ENCODE data around the gene DOCK2. TPM values are rescaled to one million over a fixed set of nuclear protein-coding genes. Genes with fewer than 3 reads are reported as not detected.

Gene DOCK2
- total and polyA plus RNA-seq, 2 donors (not counting 3 experiments of a cell fraction or from before 2014, with no cell fraction given) = 0.62 to 4.8 TPM

DNA sequence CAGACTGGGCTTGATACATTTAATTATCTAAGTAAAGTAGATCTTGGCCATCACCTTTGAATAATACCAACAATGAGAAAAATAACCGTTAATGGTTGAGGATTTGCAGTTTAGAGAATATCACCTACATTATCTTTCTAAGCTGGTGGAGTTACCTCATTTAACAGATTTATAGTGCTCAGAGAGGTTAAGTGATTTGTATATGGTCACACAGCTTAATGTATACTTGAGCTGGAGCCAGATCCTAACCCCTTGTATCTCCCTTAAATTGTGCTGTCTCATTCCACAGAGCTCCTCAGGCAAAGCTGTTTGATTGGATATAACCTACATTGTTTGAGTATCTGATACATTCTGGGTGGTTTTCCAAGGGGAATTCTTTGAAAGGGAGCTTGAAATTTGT lies 285.4 kb downstream of the DOCK2 start:
- H3K79me2 ChIP-seq (ENCODE audit: control insufficient read depth, insufficient read depth, low read length) = no peaks in the 10 kb centered on the region
- H3K4me1 ChIP-seq (ENCODE audit: control insufficient read depth, extremely low read depth, insufficient read depth, low read length) = peaks cover 16% of the 10 kb centered on the region
- H3K36me3 ChIP-seq (ENCODE audit: control insufficient read depth in 2 of 2, extremely low read depth in 1 of 2, insufficient read depth in 2 of 2, low read length in 2 of 2) = no peaks in the 10 kb centered on the region
- no peaks in the 10 kb centered on the region for H3K27me3 ChIP-seq (ENCODE audit: control insufficient read depth in 2 of 2, insufficient read depth in 2 of 2, low read length in 2 of 2)
- H4K20me1 ChIP-seq (replicated peaks; ENCODE audit: control insufficient read depth, extremely low read depth, insufficient read depth, low read length) = no peaks in the 10 kb centered on the region
- no peaks in the 10 kb centered on the region for H3K9me3 ChIP-seq (replicated peaks; ENCODE audit: control insufficient read depth, insufficient read depth, low read length)
- FAIRE-seq (no peak), DNase-seq (ENCODE audit: low read depth, low spot score) (no peak)
- no peak overlapping the region for H3K9ac ChIP-seq (replicated peaks; ENCODE audit: extremely low read depth, insufficient read depth, low read length)
- TF ChIP-seq FOS (IDR thresholded peaks at IDR 0.05; ENCODE audit: borderline replicate concordance, insufficient read depth, low read length) (no peak), MYC (IDR thresholded peaks at IDR 0.05; ENCODE audit: low read depth, low read length) (no peak), POLR2A (IDR thresholded peaks at IDR 0.05; ENCODE audit: low read depth, low read length) (no peak), GATA2 (IDR thresholded peaks at IDR 0.05; ENCODE audit: insufficient read depth, insufficient read length, low read depth, low read length) (no peak), MAX (IDR thresholded peaks at IDR 0.05; ENCODE audit: insufficient read depth, insufficient read length) (no peak), EZH2 (IDR thresholded peaks at IDR 0.05; ENCODE audit: borderline replicate concordance, low read depth, low read length, severe bottlenecking) (no peak), JUN (IDR thresholded peaks at IDR 0.05; ENCODE audit: borderline replicate concordance, insufficient read depth, insufficient read length, low read depth) (no peak), POLR2AphosphoS5 (IDR thresholded peaks at IDR 0.05; ENCODE audit: insufficient read depth, low read depth, low read length) (no peak)
- TF ChIP-seq, protein P1, sequence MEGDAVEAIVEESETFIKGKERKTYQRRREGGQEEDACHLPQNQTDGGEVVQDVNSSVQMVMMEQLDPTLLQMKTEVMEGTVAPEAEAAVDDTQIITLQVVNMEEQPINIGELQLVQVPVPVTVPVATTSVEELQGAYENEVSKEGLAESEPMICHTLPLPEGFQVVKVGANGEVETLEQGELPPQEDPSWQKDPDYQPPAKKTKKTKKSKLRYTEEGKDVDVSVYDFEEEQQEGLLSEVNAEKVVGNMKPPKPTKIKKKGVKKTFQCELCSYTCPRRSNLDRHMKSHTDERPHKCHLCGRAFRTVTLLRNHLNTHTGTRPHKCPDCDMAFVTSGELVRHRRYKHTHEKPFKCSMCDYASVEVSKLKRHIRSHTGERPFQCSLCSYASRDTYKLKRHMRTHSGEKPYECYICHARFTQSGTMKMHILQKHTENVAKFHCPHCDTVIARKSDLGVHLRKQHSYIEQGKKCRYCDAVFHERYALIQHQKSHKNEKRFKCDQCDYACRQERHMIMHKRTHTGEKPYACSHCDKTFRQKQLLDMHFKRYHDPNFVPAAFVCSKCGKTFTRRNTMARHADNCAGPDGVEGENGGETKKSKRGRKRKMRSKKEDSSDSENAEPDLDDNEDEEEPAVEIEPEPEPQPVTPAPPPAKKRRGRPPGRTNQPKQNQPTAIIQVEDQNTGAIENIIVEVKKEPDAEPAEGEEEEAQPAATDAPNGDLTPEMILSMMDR (IDR thresholded peaks at IDR 0.05; ENCODE audit: extremely low read depth in 1 of 2, insufficient read depth in 1 of 2, low read depth in 1 of 2, low read length in 2 of 2) = no peak
- intact Hi-C loops (cut with micrococcal nuclease) = no loop called here
- no peak overlapping the region for H3K4me3 ChIP-seq (replicated peaks in 1 of 3; ENCODE audit: insufficient read depth in 1 of 3, low read depth in 1 of 3, low read length in 3 of 3)
- no peak overlapping the region for H3K4me2 ChIP-seq (ENCODE audit: insufficient read depth, low read length)
- dilution Hi-C loops (cut with MboI; ENCODE audit: extremely low pct_ligation_motif_present, low sequenced_read_pairs) = no loop called here
- H2AFZ ChIP-seq (ENCODE audit: low read depth, low read length) = no peak overlapping the region
- CTCF ChIA-PET = interaction anchor here (0.8 to 1.5 kb wide), 4 partner anchors 9 to 220 kb away, joined by 3 to 10 read pairs (median 3); partner anchors contain the start of gene INSYN2B
- no peaks in the 10 kb centered on the region for H3K9me1 ChIP-seq (replicated peaks; ENCODE audit: control insufficient read depth, extremely low read depth, insufficient read depth, low read length)
- no peak overlapping the region for H3K27ac ChIP-seq (ENCODE audit: insufficient read depth, low read depth, low read length)
- POLR2A ChIA-PET = no interaction called here
- BruUV-seq (replicated peaks) = no TSS peak
